Measurements from ENCODE around the gene COL26A1.

DNA sequence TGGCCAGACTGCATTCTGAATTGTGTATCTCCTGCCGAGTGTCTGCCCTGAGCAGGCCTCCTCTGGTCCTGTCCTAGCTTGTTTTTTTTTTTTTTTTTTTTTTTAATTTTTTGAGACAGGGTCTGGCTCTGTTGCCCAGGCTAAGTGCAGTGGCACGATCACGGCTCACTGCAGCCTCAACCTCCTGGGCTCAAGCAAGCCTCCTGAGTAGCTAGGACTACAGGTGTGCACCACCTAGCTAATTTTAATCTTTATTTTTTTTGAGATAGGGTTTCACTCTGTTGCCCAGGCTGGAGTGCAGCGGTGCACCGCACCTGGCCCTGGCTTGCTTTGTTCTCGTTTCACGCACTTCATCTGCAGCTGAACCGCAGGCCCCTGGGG lies 23.5 kb downstream of the COL26A1 start:
- TF ChIP-seq, protein P1, sequence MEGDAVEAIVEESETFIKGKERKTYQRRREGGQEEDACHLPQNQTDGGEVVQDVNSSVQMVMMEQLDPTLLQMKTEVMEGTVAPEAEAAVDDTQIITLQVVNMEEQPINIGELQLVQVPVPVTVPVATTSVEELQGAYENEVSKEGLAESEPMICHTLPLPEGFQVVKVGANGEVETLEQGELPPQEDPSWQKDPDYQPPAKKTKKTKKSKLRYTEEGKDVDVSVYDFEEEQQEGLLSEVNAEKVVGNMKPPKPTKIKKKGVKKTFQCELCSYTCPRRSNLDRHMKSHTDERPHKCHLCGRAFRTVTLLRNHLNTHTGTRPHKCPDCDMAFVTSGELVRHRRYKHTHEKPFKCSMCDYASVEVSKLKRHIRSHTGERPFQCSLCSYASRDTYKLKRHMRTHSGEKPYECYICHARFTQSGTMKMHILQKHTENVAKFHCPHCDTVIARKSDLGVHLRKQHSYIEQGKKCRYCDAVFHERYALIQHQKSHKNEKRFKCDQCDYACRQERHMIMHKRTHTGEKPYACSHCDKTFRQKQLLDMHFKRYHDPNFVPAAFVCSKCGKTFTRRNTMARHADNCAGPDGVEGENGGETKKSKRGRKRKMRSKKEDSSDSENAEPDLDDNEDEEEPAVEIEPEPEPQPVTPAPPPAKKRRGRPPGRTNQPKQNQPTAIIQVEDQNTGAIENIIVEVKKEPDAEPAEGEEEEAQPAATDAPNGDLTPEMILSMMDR (IDR thresholded peaks at IDR 0.05): no peak
- no peak for TF ChIP-seq POLR2A (IDR thresholded peaks at IDR 0.05)

Data from lower leg skin (tissue), 3 donors.